ENCODE results near the gene ZNF335.

GRCh38 chr20:45919542-45920399 lies 52.2 kb downstream of the ZNF335 start:
- no peak for TF ChIP-seq EP300 (IDR thresholded peaks at IDR 0.05)
- TF ChIP-seq CTCF (IDR thresholded peaks at IDR 0.05): no peak

Data from ovary (tissue), 3 donors.